DMS53 (cell line): ENCODE results near the gene RASGRP3.

Experiments
- DNase-seq: peaks from one replicate; lab custom pipeline; 2025; lab: John Stamatoyannopoulos, UW

The RASGRP3 gene

DNA sequence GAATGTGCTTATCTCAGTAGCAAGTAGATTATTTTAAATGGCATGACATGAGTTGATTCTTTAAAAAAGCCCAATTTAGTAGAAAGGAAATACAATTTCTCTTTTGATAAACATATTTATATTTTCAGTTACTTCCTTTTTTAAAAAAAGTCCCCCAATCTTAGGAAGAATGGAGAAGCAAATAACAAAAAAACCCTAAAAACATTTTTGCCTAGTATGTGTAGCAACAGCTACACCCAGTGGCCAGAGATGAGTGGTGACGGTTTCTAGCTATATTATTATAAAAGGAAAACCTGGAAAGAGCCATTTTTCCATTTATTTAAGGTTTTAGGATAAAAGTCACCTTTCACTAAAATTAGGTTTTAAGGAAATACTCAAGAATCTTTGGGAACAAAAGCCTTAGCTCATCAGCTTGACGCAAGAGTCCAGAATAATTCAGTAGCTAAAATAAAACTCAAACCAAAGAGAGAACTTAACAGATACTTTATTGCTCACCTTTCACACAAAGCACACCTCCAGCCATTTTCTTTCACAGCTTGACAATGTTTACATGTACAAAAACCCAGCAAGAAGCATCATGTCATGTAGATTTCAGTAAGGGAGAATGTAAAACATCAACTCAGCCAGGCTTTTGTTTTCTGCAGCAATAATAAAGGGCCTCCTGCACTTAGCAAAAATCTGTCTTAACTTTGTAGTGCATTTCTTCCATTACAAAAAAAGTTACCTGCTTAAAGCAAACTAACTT lies 106.9 kb downstream of the RASGRP3 start:
- DNase-seq: peak; percentile 45

DNA sequence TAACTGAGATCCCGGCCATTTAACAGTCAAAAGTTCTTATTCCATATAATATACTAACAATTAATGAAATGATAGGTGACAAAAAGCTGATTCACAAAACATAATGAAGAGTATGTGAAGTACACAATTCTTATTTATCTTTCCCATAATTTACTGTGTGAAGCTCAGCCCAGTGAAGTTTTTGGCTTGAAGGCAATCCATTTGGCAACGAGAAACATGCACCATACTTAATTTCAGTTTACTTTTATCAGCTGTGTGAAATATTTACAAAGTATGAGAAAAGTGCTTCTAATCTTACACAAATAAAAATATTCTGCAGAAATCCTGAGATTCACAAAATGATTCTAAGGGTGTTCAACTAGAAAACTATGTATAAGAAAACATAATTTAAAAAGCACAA lies 110.3 kb downstream of the RASGRP3 start:
- DNase-seq: no peak

DNA sequence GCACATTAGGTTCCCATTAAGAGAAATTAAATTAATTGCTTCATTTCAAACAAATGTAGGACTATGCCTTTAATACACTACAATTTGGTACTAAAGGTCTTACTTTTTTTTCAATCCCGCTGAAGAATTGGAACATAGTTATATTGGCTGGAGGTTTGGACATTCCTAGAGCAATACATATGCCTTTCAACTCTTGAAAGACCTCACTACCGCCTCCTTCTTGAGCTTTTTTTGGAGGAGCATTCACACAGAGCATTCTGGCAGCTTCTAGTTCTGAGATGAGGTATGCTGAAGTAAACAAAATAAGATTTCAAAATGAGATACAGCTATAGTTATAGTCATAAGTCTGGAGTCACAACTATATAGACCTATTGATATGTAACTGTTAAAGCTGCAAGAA lies 111.8 kb downstream of the RASGRP3 start:
- DNase-seq: no peak

DNA sequence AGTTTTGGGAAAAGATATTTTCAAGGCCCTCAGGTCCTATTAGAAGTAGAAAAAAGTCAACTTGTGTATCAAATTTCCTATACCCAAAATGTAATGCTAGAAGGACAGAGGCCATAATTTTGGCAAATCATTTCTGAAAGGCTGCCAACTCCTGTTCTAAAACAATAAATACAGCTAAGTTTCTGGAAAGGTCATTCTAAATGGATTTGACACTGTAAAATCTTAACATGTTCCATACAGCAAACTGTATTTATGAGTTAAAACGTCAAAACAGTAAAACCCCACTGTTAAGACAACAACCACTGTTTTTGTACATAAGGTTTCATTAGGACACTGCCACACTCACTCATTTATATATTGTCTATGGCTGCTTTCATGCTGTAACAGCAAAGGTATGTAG lies 113.0 kb downstream of the RASGRP3 start:
- DNase-seq: no peak

DNA sequence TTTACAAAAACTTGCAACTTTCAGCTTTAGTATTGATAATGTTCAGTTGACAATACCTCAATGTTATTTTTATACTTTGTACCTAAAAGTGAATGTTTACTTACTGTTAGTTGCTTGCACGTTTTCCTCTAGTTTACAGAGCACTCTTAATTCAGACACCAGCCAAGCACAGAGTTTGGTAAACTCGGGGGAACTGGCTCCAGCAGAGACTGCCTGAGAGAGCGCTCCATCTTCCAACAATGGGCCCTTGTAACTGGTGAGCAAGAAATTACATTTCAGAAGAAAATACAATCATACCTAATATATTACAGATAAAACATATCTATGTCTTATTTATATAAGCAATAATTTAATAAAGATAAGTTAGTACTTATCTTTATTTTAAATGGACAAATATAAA lies 118.9 kb downstream of the RASGRP3 start:
- no peak for DNase-seq

DNA sequence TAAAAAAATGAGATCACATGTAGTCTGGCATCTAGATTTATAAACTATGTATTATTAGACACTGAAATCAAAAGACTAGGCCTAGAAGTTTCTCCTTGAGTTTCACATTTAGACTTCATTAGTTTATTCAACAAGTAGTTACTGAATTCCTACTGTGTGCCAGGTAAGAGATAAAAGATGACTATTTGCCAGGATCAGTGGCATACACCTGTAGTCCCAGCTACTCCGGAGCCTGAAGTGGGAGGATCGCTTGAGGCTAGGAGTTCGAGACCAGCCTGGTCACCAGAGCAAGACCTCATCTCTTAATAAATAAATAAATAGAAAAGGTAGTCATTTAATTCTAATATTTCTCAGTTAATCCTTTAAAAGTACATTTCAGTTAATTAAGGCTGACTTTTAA lies 120.6 kb downstream of the RASGRP3 start:
- no peak for DNase-seq

DNA sequence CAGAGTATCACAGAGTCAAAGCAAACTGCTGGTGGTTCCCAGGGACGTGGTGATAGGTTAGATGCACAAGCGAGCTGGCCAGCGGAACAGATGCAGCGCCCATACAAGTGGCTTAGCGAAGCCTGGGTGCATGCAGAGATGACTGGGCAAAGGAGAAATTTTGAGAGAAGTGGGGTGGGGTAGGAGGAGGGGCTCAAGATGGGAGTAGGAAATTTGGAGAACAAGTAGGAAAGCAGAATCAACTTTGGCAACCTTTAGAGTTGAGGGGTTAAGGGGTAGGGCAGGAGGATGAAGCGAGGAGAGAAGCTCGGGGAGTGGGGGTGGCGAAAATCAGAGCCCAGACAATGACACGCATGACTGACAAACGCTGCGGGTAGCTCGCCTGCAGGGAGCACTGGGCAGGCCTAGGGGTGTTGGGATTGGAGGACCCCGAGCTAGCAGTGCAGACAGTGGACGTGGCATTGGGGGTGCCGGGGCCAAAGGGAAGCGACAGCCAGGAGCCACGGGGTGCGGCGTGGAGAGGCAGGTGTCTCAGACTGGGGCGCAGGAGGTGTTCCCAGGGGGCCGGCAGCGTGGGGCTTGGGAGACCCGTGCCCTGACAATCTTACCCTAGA lies 122.2 kb downstream of the RASGRP3 start:
- DNase-seq: peak; percentile 57

DNA sequence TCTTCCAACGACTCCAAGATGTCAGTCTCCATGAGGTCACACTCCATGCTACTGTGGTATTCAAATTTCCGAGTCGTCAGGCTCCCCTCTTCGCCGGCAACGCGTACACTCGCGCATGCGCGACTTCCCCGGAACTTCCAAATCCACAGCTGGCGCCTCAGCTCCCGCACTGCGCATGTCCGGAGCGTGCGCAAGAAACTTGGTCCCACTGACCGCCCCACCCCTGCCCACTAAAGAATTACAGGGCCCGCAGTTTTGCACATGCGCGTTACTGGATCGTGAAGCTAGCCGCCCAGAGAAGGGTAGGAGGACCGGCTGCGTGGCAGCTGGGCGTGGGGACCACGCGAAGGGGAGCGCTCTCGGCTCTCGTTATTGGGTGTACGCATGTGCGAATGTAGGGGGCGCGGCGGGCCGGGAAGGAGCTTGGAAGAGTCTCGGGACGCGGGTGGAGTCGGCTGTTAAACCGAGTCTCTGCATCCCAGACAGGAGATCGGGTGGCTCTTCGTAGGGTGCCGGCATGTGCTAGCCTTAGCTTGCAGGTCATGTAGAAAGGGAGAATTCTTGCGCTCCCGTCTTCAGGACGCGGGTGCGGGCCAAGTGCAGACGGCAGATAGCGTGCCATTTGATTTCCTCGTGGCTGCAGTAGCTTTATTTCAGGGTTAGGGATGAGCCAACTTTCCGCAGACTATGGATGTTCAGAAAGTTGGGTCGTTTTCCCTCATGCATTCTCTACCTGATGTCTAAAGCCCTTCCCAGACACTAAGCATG lies 122.9 kb downstream of the RASGRP3 start, which contains the start of gene FAM98A:
Gene FAM98A, minus strand, starts transcription at position 125 of the 768 bp plus-strand sequence. Its CDS starts 78 bp downstream, at position 47.
- DNase-seq: peak; percentile 97

DNA sequence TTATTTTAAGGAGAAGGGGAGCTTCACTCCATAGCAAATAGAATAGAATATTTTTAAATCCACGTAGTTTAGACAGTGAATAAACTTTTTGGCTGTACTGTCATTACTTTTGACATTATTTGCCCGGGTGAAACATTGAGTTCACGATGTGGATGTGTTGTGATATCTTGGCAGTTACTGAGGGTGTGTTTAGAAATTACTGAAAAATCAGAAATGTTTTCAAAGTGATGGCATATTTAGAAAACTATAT lies 123.4 kb downstream of the RASGRP3 start:
- no peak for DNase-seq

DNA sequence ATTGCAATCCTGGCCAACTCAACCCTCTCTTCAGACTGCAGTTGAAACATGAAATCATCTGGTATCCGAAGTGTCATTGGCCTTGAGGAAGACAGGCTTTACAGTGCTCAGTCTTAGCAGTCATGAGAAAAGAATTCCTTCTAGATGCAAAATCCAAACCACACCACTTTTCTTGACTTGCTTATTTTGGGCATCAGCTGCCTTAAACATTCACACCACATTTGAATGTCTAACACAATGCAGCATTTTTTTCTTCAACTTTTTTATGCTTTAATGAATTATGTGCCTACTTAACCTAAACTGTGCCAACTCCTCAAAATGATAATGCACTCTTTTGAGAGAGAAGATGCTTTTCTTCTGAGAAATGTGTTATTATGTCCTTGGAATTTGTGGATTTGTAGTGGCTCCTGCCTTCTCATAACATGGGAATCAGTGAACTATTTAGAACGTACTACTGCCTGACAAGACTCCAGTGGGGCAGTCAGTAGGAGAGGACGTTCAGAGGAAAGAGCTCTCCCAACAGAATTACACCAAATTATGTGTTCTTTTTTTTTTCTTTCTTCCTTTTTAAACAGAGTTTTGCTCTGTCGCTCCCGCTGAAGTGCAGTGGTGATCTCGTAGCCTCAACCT lies 125.9 kb downstream of the RASGRP3 start:
- DNase-seq: no peak

DNA sequence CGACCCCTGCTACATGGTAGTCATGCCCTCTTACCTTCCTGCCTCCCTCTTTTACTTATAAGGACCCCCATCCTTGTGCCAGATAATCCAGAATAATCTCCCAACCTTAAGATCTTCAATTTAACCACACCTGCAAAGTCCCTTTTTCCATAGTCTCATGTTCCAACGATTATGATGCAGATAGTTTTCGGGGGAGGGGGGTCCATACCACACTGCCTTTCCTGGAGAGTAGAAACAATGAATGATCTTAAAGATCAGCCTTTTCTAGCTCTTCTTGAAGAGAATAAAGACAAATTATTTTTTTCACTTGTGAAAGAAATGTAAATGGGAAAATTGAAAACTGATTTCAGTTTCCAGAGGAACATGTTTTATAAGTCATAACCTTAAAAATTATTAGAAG lies 127.0 kb downstream of the RASGRP3 start:
- no peak for DNase-seq

DNA sequence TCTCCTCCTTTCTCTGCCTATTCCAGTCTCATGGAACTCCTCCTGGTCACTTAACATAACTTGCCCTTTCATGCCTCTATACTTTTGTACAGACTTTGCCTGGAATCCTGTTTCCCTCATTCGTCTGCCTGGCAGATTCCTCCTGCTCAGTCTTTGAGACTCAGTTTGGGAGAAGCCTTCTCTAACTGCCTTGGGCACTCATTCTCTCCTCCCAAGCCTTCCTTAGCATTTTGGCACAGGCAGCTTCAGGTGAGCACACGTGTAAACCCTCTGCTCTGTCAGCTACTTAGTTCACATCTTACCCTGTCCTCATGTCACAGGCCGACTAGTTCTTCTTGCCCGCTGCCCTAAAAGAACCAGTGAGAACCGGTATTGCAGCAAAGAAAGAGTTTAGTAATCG lies 128.6 kb downstream of the RASGRP3 start:
- no peak for DNase-seq

DNA sequence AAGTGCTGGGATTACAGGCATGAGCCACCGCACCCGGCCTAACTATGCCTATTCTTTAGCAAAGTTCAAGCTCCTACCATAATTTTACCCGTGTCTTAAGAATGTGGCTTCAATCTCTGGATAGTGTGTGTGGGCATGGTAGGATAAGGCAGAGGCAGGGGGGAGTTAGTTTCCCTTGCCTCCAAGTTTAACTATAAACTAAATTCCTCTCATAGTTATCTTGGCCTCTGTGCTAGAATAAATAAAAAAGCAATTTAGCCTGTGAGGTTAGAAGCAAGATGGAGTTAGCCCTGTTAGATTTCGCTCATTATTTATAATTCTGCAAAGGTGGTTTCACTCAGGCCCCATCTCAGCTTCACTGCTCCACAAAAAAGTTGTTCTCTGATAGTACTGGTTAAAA lies 129.7 kb downstream of the RASGRP3 start:
- no peak for DNase-seq

DNA sequence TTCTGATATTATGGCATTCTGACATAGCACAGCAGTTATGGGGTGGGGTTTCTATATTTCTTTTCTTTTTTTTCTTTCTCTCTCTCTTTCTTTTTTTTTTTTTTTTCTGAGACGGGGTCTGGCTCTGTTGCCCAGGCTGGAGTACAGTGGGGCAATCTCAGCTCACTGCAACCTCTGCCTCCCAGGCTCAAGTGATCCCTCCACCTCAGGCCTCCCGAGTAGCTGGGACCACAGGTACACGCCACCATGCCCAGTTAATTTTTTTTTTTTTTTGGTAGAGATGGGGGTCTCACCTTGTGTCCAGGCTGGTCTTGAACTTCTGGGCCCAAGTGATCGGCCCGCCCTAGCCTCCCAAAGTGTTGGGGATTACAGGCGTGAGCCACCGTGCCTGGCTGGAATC lies 130.2 kb downstream of the RASGRP3 start:
- DNase-seq: no peak

DNA sequence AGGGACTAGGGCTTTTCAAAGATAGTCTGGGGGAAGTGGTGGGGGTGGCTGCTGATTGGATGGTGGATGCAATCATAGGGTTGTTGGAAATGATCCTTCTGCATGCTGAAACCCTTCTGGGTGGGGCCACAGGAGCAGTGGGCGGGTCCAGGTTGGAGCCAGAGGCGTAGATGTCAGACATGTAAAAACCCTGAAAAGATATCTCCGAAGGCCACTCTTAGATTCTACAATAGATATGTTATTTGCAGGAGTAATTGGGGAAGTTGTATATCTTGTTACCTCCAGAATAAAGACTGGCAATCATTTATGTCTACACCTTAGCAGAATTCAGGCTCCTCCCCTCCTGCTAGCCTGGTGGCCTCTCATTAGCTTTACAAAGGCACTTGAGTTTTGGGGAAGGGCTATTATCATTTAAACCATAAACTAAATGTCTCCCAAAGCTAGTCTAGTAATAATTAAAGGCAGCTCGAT lies 130.8 kb downstream of the RASGRP3 start:
- DNase-seq: no peak

DNA sequence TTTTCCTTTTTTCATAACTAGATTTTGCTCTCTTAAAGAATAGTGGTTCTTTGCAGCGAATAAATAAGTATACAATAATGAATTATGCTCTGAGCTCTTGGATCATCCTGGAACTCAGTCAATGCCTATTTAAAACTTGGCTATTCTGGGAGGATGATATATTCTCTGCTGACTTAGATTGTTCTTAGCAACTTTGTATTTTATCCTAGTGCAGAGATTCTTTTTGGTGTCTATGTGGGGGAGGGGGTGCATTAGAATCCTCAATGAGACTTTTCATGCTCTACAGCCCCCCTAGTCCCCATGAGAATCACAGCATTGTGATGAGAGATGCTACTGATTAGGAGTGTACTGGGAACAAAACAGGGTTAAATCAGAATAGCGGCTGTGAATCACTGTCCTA lies 131.5 kb downstream of the RASGRP3 start:
- no peak for DNase-seq

DNA sequence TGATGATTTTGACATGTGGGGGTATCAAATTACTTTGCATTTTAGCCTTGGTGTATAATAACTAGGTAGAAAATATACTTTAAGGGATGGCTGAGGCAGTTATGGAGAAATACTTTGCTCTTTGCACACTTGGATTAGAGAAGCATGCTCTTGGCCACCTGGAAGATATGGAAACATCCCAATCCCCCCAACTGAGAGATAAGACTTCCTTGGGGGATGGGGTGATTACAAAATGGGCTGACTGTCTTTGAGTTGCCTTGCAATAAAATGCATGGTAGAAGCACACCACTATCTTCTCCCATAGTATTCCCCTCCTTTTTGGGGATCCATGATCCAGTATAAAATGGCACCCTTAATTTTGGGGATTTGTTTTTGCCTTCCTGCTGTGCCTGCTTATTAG lies 137.7 kb downstream of the RASGRP3 start:
- DNase-seq: no peak
